H1 (cell line): ENCODE measurements around the gene ATAD3B. TPM values are rescaled to one million over a fixed set of nuclear protein-coding genes. Genes with fewer than 3 reads are reported as not detected.

Source experiments
- CTCF ChIA-PET: fragments of 300-600 bp; sonication (Branson Sonifier 250); formaldehyde crosslinking; loops from one replicate; lab custom pipeline; 2021; ENCODE audit not compliant: partially characterized antibody; lab: Charles Lee
- POLR2A ChIA-PET: fragments of 300-600 bp; sonication (Branson Sonifier 250); formaldehyde crosslinking; loops from one replicate; lab custom pipeline; 2021; ENCODE audit warnings: inconsistent platforms; ENCODE audit not compliant: partially characterized antibody; lab: Charles Lee
- DNase-seq, 2 experiments: peaks; one replicate each; pipeline versions ENCODE4 v3.0.0 to v3.0.0-alpha.2; 2010 to 2022; ENCODE audit warnings: low spot score in 2 of 2, low read depth in 1 of 2, mixed read lengths in 1 of 2
- FAIRE-seq: peaks from 2 replicates; lab custom pipeline; 2011; peaks lifted over from hg19 to GRCh38; lab: Jason Lieb, UNC
- H2AFZ ChIP-seq: 2 replicates; pipeline ENCODE4 v1.8.1; 2012; ENCODE audit warnings: low read length, inconsistent platforms
- H2AK5ac ChIP-seq: 2 replicates; pipeline ENCODE4 v1.6.1; 2013; ENCODE audit warnings: low read depth, low read length
- H2BK120ac ChIP-seq: replicated peaks from 2 replicates; pipeline ENCODE3; 2013; ENCODE audit warnings: low read depth, low read length, inconsistent platforms
- H2BK12ac ChIP-seq: 2 replicates; pipeline ENCODE4 v1.6.1; 2013; ENCODE audit warnings: low read depth, low read length
- H2BK15ac ChIP-seq: 2 replicates; pipeline ENCODE4 v1.6.1; 2013; ENCODE audit warnings: low read length
- H2BK20ac ChIP-seq: 2 replicates; pipeline ENCODE4 v1.6.1; 2013; ENCODE audit warnings: low read length
- H2BK5ac ChIP-seq: 2 replicates; pipeline ENCODE4 v1.6.1; 2013; ENCODE audit warnings: low read depth, low read length
- H3K14ac ChIP-seq: 2 replicates; pipeline ENCODE4 v1.6.1; 2013; ENCODE audit warnings: inconsistent platforms; ENCODE audit not compliant: insufficient read length
- H3K18ac ChIP-seq: 2 replicates; pipeline ENCODE4 v1.6.1; 2013; ENCODE audit warnings: low read length; ENCODE audit errors: extremely low read depth
- H3K23ac ChIP-seq: 2 replicates; pipeline ENCODE4 v1.6.1; 2013; ENCODE audit warnings: inconsistent platforms; ENCODE audit not compliant: insufficient read length
- H3K23me2 ChIP-seq: 2 replicates; pipeline ENCODE4 v1.6.1; 2013; ENCODE audit warnings: low read depth, low read length
- H3K27ac ChIP-seq: 2 replicates; pipeline ENCODE4 v1.6.1; 2011; ENCODE audit warnings: low read depth, low read length, inconsistent platforms
- H3K27me3 ChIP-seq, 4 experiments: replicated peaks in 1 of 4; 1 replicate in 1 of 4; 2 replicates in 3 of 4; pipeline versions ENCODE4 v1.6.1 to v1.8.1; 2011 to 2013; ENCODE audit warnings: low read length in 3 of 4, mild to moderate bottlenecking in 3 of 4, inconsistent platforms in 2 of 4, mixed read lengths in 2 of 4, moderate library complexity in 1 of 4; ENCODE audit not compliant: control insufficient read depth in 3 of 4, insufficient read depth in 3 of 4; ENCODE audit errors: extremely low read depth in 1 of 4
- H3K36me3 ChIP-seq, 4 experiments: 2 replicates each; pipeline versions ENCODE4 v1.6.1 to v1.8.1; 2011 to 2013; ENCODE audit warnings: mild to moderate bottlenecking in 4 of 4, low read length in 3 of 4, moderate library complexity in 2 of 4, control low read depth in 1 of 4, inconsistent platforms in 1 of 4; ENCODE audit not compliant: insufficient read depth in 4 of 4, control insufficient read depth in 2 of 4
- H3K4ac ChIP-seq: replicated peaks from 2 replicates; pipeline ENCODE3; 2013; ENCODE audit warnings: low read length, low read depth, mixed read lengths, inconsistent platforms; ENCODE audit not compliant: insufficient read length
- H3K4me1 ChIP-seq, 4 experiments: replicated peaks in 1 of 4; 1 replicate in 1 of 4; 2 replicates in 3 of 4; pipeline versions ENCODE4 v1.6.1 to v1.8.1; 2011 to 2013; ENCODE audit warnings: low read length in 3 of 4, inconsistent platforms in 2 of 4, mixed read lengths in 1 of 4; ENCODE audit not compliant: insufficient read depth in 4 of 4, control insufficient read depth in 3 of 4
- H3K4me2 ChIP-seq, 2 experiments: 2 replicates each; pipeline versions ENCODE4 v1.6.1 to v1.8.1; 2011 to 2013; ENCODE audit warnings: low read depth in 2 of 2, low read length in 2 of 2, control low read depth in 1 of 2, inconsistent platforms in 1 of 2, mild to moderate bottlenecking in 1 of 2; ENCODE audit not compliant: insufficient read depth in 1 of 2
- H3K4me3 ChIP-seq, 4 experiments: fragments of 200-600, 300-600 bp in 1 of 4; sonication (generic), shearing (Covaris generic), sonication (Bioruptor Twin) in 1 of 4; 2 replicates each; pipeline versions ENCODE4 v1.5.1 to v1.8.1; 2011 to 2016; ENCODE audit warnings: low read length in 4 of 4, low read depth in 3 of 4, control low read depth in 2 of 4, inconsistent platforms in 2 of 4, mild to moderate bottlenecking in 2 of 4, mixed read lengths in 1 of 4, moderate library complexity in 1 of 4; ENCODE audit not compliant: insufficient read depth in 2 of 4; ENCODE audit errors: extremely low read depth in 1 of 4
- H3K56ac ChIP-seq: replicated peaks from 2 replicates; pipeline ENCODE3; 2013; ENCODE audit warnings: low read depth, mild to moderate bottlenecking, mixed read lengths, low read length, inconsistent platforms; ENCODE audit not compliant: insufficient read length
- H3K79me1 ChIP-seq: 2 replicates; pipeline ENCODE4 v1.6.1; 2013; ENCODE audit warnings: low read depth, low read length, control low read depth
- H3K79me2 ChIP-seq, 2 experiments: 2 replicates each; pipeline versions ENCODE4 v1.6.1 to v1.8.1; 2012 to 2013; ENCODE audit warnings: low read length in 2 of 2, mild to moderate bottlenecking in 2 of 2, inconsistent platforms in 1 of 2; ENCODE audit not compliant: insufficient read depth in 2 of 2, control insufficient read depth in 1 of 2
- H3K9ac ChIP-seq, 4 experiments: replicated peaks in 1 of 4; 1 replicate in 1 of 4; 2 replicates in 3 of 4; pipeline versions ENCODE4 v1.6.1 to v1.8.1; 2011 to 2013; ENCODE audit warnings: low read depth in 3 of 4, low read length in 3 of 4, control low read depth in 2 of 4, mild to moderate bottlenecking in 2 of 4, moderate library complexity in 2 of 4, inconsistent platforms in 1 of 4; ENCODE audit errors: extremely low read depth in 1 of 4
- H3K9me3 ChIP-seq, 2 experiments: 2 replicates each; pipeline versions ENCODE4 v1.6.1 to v1.8.1; 2012 to 2013; ENCODE audit warnings: mild to moderate bottlenecking in 2 of 2, moderate library complexity in 2 of 2, control low read depth in 1 of 2, inconsistent platforms in 1 of 2, low read depth in 1 of 2, low read length in 1 of 2, mixed read lengths in 1 of 2; ENCODE audit not compliant: insufficient read depth in 2 of 2
- H4K20me1 ChIP-seq, 2 experiments: replicated peaks in 1 of 2; 2 replicates each; pipeline versions ENCODE3 to v1.8.1; 2011 to 2013; ENCODE audit warnings: inconsistent platforms in 2 of 2, low read length in 2 of 2, mild to moderate bottlenecking in 1 of 2; ENCODE audit not compliant: insufficient read depth in 2 of 2, control insufficient read depth in 1 of 2
- H4K5ac ChIP-seq: 2 replicates; pipeline ENCODE4 v1.6.1; 2013; ENCODE audit warnings: low read length, low read depth, mixed read lengths, inconsistent platforms; ENCODE audit not compliant: insufficient read length
- H4K8ac ChIP-seq: 2 replicates; pipeline ENCODE4 v1.8.0; 2013; ENCODE audit warnings: mild to moderate bottlenecking, moderate library complexity, low read length, inconsistent platforms; ENCODE audit not compliant: insufficient read depth; ENCODE audit errors: extremely low read depth
- H4K91ac ChIP-seq: replicated peaks from 2 replicates; pipeline ENCODE3; 2013; ENCODE audit warnings: low read length, mixed read lengths, inconsistent platforms; ENCODE audit not compliant: insufficient read length
- WGBS, 2 experiments: shearing (Covaris generic) in 1 of 2; methylation state at CpG; one replicate each; pipeline versions ENCODE4 v1.1.6 to v1.1.7; 2013 to 2015; ENCODE audit warnings: low lambda C conversion rate in 2 of 2, mixed read lengths in 2 of 2, inconsistent platforms in 1 of 2, low coverage in 1 of 2, missing lambda C conversion rate in 1 of 2; ENCODE audit not compliant: insufficient replicate concordance in 2 of 2, insufficient coverage in 1 of 2, insufficient read length in 1 of 2; ENCODE audit errors: extremely low coverage in 1 of 2, missing lambda C conversion rate in 1 of 2; 5-methylcytosine and 5-hydroxymethylcytosine counted together
- polyA plus RNA-seq, 7 experiments: library from polyadenylated mRNA; depleted of rRNA in 3 of 7; stranded (reverse) in 5 of 7; unstranded in 2 of 7; fragments of >200 nt in 5 of 7; fragments of 200-250 nt in 2 of 7; gene quantifications; 1 replicate in 5 of 7; 2 replicates in 1 of 7; 4 replicates in 1 of 7; pipeline versions ENCODE4 v1.2.1 to v1.2.3, GENCODE V29; 2011 to 2013; ENCODE audit warnings: missing spikeins in 2 of 7, mixed read lengths in 2 of 7
- total RNA-seq: library from RNA; stranded (reverse); fragmentation: NEBNext Ultra II Directional; extraction: Animal tissue kit (Norgen Biotek cat#: 25700); gene quantifications from 2 replicates; pipeline ENCODE4 v1.2.1, GENCODE V29; 2021

The ATAD3B gene
- total and polyA plus RNA-seq, 2 of the 8 experiments (the other 6 are each of a cell fraction or from before 2014, with no cell fraction given), result 31.3 to 63.0 TPM

DNA sequence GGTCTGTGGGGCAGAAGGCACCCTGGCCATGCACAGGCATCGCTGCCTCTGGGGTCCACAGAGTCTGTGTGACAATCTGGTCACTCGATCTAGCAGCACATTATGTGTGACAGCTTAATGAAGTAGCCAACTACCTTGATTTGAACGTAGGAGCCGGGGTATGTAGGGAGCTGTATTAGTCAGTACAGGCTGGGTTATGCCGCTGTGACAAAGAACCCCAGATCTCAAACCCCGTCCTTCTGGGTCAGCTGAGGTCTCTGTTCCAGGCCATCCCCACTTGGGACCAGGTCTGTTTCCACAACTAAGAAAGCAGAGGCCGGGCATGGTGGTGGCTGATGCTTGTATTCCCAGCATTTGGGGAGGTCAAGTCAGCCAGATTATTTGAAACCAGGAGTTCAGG lies 8.3 kb upstream of the ATAD3B start:
- Histone ChIP-seq H3K27ac (no peak overlapping the region), H2BK15ac (no peak overlapping the region), H3K36me3 (no peaks in the 10 kb centered on the region), H4K91ac (no peak overlapping the region), H2BK120ac (no peak overlapping the region), H3K14ac (no peak overlapping the region), H3K4me1 (no peaks in the 10 kb centered on the region), H2BK12ac (no peak overlapping the region), H3K23me2 (no peaks in the 10 kb centered on the region), H3K4me2 (no peak overlapping the region), H3K56ac (no peak overlapping the region), H3K18ac (no peak overlapping the region), H4K8ac (no peak overlapping the region), H3K79me1 (no peaks in the 10 kb centered on the region), H3K23ac (no peak overlapping the region), H4K5ac (no peak overlapping the region), H4K20me1 (no peaks in the 10 kb centered on the region), H3K9me3 (no peaks in the 10 kb centered on the region), H2AFZ (no peak overlapping the region), H3K9ac (no peak overlapping the region), H2BK5ac (no peak overlapping the region), H2BK20ac (no peak overlapping the region), H3K4me3 (no peak overlapping the region), H2AK5ac (no peak overlapping the region), H3K4ac (no peak overlapping the region), H3K79me2 (no peaks in the 10 kb centered on the region), H3K27me3 (no peaks in the 10 kb centered on the region)
- CTCF ChIA-PET, result interaction anchor here (1.2 to 2.0 kb wide), 2 partner anchors 61 to 163 kb away, joined by 3 to 7 read pairs; no protein-coding TSS in a partner anchor
- FAIRE-seq (no peak), DNase-seq (no peak)
- WGBS, 2 experiments, result 91% methylated on average over 7 of the region's 7 CpGs; no CpG with 5 or more reads in 1 of the 2 experiments
- POLR2A ChIA-PET, result interaction anchor here (0.8 to 3.8 kb wide), 4 partner anchors 22 to 79 kb away, joined by 3 to 10 read pairs (median 4); partner anchors contain the start of gene MRPL20
